HG03159 (cell line): ENCODE results near the gene MAVS.

Source experiments
- ATAC-seq: cut with Tn5 transposase; IDR thresholded peaks from one replicate; pipeline ENCODE4 v1.9.1; 2021; ENCODE audit warnings: mild to moderate bottlenecking, moderate library complexity; ENCODE audit not compliant: unreplicated experiment

Gene MAVS

DNA sequence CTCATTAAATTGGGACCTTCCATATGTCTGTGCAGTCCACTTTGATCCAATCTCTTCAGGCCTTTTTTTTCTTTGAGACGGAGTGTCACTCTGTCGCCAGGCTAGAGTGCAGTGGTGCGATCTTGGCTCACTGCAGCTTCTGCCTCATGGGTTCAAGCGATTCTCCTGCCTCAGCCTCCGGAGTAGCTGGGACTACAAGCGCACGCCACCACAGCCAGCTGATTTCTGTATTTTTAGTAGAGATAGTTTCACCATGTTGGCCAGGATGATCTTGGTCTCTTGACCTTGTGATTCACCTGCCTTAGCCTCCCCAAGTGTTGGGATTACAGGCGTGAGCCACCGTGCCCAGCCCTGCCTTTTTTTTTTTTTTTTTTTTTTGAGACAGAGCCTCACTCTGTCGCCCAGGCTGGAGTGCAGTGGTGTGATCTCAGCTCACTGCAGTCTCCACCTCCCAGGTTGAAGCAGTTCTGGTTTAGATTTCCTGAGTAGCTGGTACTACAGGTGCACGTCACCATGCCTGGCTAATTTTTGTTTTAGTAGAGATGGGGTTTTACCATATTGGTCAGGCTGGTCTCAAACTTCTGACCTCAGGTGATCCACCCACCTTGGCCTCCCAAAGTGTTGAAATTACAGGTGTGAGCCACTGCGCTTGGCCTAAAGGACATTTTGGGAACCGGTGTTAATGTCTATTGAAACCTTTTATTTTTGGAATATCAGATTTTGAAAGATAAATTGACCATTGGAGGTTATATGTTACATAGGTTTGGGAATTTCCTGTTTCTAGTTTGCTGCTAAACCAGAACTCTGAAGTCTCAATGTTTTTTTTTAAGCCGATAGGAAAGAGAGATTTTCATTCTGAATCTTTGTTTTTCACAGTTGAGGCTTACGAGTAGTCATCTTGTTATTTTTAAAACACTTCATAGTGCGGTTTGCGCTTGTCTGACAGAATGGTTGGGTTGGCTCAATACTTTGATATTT, 60.4 kb downstream of the MAVS start:
- ATAC-seq: peak; percentile 70

DNA sequence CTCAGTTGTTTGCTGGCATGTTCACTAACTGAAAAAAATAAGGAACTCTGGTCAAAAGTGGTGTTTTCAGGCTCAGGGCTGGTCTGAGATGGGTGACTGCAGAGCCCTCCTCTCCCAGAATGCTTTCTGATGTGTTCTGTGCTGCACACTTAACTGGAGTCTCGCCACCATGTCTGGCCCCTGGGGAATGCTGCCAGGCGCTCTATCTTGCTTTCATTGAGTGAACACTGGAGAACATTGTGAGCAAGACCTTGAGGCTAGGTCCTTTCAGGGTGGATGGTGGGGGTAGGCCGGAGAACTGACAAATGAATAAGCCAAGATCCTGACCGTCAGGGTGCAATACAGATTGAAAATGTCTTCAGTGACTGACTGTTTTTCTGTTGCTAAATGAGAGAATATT, 62.0 kb downstream of the MAVS start:
- ATAC-seq: no peak

- ATAC-seq: no peak
These were observed 63.3 kb downstream of the MAVS start for GRCh38 chr20:3909952-3910366.

DNA sequence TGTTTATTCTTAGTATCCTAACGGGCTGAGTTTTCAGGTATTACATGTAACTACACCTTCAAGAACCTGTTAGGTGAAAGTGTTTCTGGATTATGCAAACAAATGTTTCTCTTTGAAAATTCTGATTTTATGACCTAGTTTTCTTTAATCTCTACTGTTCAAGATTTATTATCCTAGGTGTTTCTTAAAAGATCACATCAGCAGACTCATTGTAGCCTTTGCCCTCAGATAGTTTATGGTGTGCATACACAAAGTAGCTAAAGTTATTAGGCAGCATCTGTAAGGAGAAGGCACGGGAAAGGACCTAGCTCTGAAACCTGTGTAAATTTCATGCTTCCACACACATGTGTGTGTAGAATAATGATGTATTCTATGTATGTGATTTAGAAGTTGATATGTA, 64.2 kb downstream of the MAVS start:
- no peak for ATAC-seq

DNA sequence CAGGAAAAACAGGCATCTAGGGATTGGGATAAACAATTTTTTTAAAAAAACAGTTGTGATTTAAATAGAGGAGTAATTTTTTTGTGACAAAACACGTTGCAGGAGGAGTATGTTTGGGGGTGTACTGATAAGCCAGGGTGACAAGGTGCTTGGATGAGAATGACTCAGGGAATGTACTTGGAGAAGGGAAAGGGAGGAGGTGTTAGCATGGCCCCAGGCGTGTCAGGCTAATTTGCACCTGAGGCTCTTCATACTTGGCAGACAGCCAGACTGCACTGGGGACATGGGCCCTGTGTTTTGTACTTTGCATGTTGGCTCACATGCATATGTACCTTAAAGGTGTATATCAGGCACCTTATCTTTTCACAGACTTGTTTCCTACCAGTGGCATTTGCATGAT, 65.3 kb downstream of the MAVS start:
- no peak for ATAC-seq

DNA sequence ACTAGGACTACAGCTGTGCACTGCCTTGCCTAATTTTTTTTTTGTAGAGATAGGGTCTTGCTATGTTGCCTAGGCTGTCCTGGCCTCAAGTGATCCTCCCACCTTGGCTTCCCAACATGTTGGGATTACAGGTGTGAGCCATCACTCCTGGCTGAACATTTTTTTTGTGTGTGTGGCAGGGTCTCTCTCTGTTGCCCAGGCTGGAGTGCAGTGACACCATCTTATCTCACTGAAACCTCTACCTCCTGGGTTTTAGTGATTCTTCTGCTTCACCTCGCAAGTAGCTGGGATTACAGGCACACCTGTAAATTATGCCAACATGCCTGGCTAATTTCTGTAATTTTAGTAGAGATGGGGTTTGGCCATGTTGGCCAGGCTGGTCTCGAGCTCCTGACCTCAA, 67.8 kb downstream of the MAVS start:
- ATAC-seq: no peak

DNA sequence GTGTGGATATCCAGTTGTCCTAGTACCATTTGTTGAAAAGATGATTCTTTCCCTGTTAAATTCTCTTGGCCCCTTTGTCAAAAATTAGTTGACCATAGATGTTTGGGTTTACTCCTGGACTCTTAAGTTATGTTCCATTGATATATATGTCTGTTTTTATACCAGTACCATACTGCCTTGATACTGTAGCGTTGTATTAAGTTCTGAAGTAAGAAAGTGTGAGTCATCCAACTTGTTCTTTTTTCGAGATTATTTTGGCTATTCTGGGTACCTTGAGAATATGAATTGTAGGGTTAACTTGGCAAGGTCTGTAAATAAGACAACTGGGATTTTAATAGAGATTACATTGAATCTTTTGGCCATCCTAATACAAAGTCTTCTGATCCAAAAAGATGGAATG, 69.1 kb downstream of the MAVS start:
- ATAC-seq: no peak

- no peak for ATAC-seq
These were observed 69.7 kb downstream of the MAVS start for GRCh38 chr20:3916364-3916763.

DNA sequence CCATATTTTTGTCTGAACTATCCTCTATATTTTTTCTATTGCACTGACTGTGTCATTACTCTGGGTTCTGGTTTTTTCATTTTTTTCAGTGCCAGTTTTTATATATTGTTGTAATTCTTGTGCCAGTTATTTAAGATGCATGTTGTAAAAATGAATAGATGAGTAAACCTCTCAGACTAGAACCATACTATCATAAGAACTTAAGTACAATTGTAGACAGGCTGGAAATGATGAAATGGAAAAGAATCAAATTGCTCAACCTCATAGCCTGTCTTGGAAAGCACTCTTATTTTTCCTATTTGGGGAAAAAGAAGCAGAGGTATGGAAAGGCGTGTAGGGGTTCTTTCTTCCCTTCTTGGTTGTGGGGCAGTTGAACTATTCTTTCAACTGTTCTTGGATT, 72.7 kb downstream of the MAVS start:
- no peak for ATAC-seq

DNA sequence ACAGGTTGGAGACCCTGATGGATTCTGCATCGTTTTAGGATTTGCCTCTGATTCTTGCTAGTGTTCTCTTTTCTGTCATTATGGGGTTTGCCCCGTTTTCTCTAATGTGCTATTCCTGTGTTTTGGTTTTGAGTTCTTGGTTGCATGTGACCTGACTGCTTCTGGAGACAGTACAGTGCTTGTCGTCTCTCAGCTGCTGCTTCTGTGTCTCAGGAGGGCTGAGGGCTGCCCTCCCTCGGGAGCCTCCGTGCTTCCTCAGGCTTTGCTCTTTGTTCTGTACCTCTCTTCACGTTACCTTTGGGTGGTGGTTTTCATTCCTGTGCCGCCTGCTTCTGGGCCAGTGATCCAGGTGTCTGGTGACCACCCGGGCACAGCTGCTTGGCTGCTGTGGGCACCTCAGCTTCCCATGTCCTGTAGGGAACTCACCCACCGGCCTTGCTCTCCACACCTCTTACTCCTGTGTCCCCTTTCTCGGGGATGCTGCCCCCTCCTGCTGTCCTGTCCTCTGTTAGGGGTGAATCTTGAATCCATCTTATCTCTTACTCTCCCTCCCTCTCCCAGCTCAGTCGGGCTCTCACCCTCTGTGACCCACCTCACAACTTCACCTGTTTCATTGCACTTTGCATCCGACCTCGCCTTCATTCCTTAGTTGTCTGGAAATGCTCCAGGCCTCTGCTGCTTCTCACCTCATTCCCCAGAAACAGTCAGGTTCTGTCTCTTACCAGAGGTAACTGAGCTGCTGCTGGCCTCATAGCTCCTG, 75.8 kb downstream of the MAVS start:
- ATAC-seq: no peak

DNA sequence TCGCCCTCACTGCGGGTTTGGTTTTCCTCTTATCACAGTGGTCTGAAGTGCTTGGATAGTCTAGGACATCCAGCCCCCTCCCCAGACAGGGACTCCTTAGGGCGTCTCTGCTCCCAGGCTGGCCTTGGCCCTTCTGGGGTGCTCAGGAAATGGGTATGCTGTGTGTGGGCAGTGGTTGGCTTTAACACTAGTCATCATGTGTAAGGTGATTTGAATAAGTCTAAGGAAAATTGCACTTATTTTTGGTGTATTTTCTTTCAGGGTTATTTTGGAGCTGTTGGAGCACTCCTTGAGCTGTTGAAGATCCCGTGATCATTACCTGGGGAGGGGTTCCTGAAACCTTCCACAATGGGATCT, 76.3 kb downstream of the MAVS start:
- no peak for ATAC-seq

DNA sequence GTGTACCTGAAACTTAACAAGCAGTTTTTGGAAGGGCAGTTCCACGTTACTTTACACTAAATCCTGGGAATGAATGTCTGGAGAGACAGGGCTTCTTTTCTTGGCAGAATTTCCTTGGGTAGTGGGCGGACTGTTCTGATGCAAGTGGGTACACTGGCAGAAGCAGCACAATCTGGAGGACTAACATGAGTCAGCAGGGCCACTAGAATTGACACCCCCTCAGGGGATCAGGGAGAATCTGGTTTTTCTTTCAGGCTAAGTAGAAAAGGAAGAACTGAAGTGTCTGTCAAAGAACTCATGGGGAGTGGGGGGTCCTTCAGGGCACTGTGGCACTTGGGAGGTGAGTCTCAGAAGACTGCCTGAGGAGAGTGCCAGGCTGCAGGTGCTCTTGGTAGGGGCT, 77.2 kb downstream of the MAVS start:
- no peak for ATAC-seq

DNA sequence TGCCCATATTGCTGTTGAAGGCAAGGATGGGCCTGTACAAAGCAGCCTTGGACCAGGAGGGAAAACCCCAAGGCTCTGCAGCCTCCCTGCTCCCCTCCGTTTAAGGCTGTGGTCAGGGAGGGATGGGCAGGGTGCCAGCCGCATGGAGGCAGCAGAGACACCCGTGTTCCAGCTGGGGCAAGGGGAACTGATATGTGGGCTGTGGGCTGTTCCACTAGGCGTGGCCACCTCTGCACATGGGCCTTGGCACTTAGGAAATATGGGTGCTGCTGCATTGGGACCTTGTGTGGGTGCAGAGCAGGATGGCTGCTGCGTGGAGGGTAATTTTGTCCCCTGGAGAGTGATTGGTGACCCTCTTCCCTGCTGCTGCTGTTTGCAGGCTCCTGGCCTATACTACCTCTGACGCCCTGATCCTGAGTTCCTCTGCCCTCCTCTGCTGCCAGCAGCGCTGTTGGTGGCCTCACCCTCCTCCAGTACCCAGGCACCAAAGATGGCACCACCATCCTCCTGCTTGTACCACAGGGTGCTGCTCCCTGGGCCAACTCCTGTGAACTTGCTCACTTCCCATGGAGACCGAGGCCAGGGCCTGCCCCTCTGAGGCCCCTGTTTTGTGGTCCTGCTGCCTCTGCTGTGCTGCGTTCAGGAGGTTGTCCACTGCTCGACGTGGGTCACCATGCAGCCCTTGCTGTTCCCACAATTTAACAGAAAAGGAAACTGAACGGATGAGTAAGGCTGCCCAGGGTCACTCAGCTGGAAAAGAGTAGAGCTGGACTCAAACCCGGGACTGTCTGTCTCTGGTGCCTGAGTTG, 77.9 kb downstream of the MAVS start:
- no peak for ATAC-seq

DNA sequence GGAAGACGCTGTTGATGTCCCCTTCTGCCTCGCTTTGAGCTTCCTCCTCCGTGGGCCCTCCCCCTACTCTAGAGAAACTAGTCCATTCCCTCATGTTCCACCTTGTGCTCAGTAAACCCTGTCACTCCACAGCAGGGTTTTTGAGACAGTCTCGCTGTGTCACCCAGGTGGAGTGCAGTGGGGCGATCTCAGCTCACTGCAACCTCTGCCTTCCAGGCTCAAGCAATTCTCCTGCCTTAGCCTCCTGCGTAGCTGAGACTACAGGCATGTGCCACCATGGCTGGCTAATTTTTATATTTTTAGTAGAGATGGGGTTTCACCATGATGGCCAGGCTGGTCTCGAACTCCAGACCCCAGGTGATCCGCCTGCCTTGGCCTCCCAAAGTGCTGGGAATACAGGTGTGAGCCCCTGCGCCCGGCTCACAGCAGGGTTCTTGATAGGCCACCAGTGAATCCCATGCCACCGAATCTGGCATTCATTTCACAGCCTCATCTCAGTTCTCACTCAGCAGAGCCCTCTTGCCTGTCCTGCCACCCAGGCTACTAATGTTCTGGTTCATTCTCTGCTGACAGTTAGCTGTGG, 78.6 kb downstream of the MAVS start:
- ATAC-seq: no peak
